ENCODE measurements around the gene PRPSAP1.
"Not testable (repeated sequence)": the region's sequence is repeated elsewhere in the genome, so short reads cannot be mapped to it uniquely, and the experiment has no call there.

Gene PRPSAP1

GRCh38 chr17:76307299-76307965 lies 46.3 kb downstream of the PRPSAP1 start:
- H3K4me3 ChIP-seq (ENCODE audit: low read depth, low read length) = no peak overlapping the region
- no peak for DNase-seq (ENCODE audit: low read depth)
- no peak for TF ChIP-seq CTCF (IDR thresholded peaks at IDR 0.05; ENCODE audit: low read depth, low read length, missing control alignments)

GRCh38 chr17:76305135-76305454 lies 48.6 kb downstream of the PRPSAP1 start:
- DNase-seq (ENCODE audit: low read depth) = not testable (repeated sequence)

GRCh38 chr17:76304226-76305134 lies 49.2 kb downstream of the PRPSAP1 start:
- no peak for TF ChIP-seq CTCF (IDR thresholded peaks at IDR 0.05; ENCODE audit: low read depth, low read length, missing control alignments)
- DNase-seq (ENCODE audit: low read depth) = no peak

More at GRCh38 chr17:76305135-76305454, 48.6 kb downstream of the PRPSAP1 start:
- H3K4me3 ChIP-seq (ENCODE audit: low read depth, low read length) = not testable (repeated sequence)

GRCh38 chr17:76297436-76297835 lies 56.3 kb downstream of the PRPSAP1 start:
- DNase-seq (ENCODE audit: low read depth) = no peak
- TF ChIP-seq CTCF (IDR thresholded peaks at IDR 0.05; ENCODE audit: low read depth, low read length, missing control alignments) = no peak
- no peak overlapping the region for H3K4me3 ChIP-seq (ENCODE audit: low read depth, low read length)

More at GRCh38 chr17:76304226-76305134, 49.2 kb downstream of the PRPSAP1 start:
- no peak overlapping the region for H3K4me3 ChIP-seq (ENCODE audit: low read depth, low read length)

GRCh38 chr17:76296889-76297288 lies 56.8 kb downstream of the PRPSAP1 start:
- no peak for DNase-seq (ENCODE audit: low read depth)
- no peak for TF ChIP-seq CTCF (IDR thresholded peaks at IDR 0.05; ENCODE audit: low read depth, low read length, missing control alignments)
- no peak overlapping the region for H3K4me3 ChIP-seq (ENCODE audit: low read depth, low read length)

GRCh38 chr17:76296186-76296585 lies 57.5 kb downstream of the PRPSAP1 start:
- DNase-seq (ENCODE audit: low read depth) = no peak
- no peak overlapping the region for H3K4me3 ChIP-seq (ENCODE audit: low read depth, low read length)
- no peak for TF ChIP-seq CTCF (IDR thresholded peaks at IDR 0.05; ENCODE audit: low read depth, low read length, missing control alignments)

GRCh38 chr17:76293106-76293505 lies 60.6 kb downstream of the PRPSAP1 start:
- H3K4me3 ChIP-seq (ENCODE audit: low read depth, low read length) = no peak overlapping the region
- TF ChIP-seq CTCF (IDR thresholded peaks at IDR 0.05; ENCODE audit: low read depth, low read length, missing control alignments) = no peak
- DNase-seq (ENCODE audit: low read depth) = no peak
